Adrenal gland (tissue), 5 donors: ENCODE results near the gene E2F1.

ENCODE experiments used
- POLR2A ChIP-seq, 2 donors: fragments of 450-650 bp; IDR thresholded peaks; one replicate each; pipeline ENCODE4 v1.6.1; 2017; ENCODE audit warnings: antibody characterized with exemption in 2 of 2, mild to moderate bottlenecking in 2 of 2, moderate library complexity in 1 of 2
- TF ChIP-seq, protein P1 (sequence below), 6 experiments: fragments of 450-650 bp in 4 of 6; fragments of 200-600 bp in 2 of 6; sonication (generic) in 1 of 6; IDR thresholded peaks; 1 replicate in 5 of 6; 2 replicates in 1 of 6; pipeline versions ENCODE4 v1.5.1 to v1.8.0; 2016 to 2021; ENCODE audit warnings: antibody characterized with exemption in 6 of 6, mild to moderate bottlenecking in 2 of 6, moderate library complexity in 1 of 6
- donor health status: DM: no; HTN: no; CAD: no.

DNA sequence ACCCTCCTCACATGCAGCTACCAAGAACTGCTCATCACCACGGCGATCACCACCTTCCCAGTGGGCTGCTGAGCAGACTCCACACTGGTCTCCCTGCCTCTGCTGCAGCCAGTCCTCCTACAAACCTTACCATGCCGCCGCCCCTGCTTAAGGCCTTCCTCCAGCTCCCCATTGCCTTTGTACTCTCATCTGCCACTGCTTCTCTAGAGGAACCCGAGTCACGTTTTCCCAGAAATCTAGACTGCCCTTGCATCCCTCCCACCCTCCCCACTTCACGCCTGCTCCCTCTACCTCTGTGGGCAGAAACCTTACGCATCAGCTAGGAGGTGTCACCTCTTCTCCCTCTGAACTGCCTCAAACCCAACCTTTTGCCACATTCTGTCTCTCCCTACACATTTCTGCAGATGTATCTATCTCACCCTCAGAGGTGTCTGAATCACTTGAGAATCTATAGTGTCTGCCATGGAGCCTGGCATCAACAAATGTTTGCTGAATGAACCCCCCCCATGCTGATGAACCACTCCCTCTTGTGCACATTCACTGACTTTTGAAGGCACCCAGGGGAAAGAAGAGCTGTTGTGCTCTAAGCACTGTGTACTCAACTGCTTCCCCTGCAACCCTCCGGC, 4.3 kb downstream of the E2F1 start:
- TF ChIP-seq, protein P1, sequence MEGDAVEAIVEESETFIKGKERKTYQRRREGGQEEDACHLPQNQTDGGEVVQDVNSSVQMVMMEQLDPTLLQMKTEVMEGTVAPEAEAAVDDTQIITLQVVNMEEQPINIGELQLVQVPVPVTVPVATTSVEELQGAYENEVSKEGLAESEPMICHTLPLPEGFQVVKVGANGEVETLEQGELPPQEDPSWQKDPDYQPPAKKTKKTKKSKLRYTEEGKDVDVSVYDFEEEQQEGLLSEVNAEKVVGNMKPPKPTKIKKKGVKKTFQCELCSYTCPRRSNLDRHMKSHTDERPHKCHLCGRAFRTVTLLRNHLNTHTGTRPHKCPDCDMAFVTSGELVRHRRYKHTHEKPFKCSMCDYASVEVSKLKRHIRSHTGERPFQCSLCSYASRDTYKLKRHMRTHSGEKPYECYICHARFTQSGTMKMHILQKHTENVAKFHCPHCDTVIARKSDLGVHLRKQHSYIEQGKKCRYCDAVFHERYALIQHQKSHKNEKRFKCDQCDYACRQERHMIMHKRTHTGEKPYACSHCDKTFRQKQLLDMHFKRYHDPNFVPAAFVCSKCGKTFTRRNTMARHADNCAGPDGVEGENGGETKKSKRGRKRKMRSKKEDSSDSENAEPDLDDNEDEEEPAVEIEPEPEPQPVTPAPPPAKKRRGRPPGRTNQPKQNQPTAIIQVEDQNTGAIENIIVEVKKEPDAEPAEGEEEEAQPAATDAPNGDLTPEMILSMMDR (IDR thresholded peaks at IDR 0.05), result no peak
- TF ChIP-seq POLR2A (IDR thresholded peaks at IDR 0.05), result no peak
